GM12892 (cell line): Measurements from ENCODE around the gene PRR5.

Experiments used
- POLR2A ChIP-seq: IDR thresholded peaks from 2 replicates; pipeline ENCODE4 v1.6.1; 2011; ENCODE audit warnings: low read depth, low read length, control low read depth
- POLR2AphosphoS5 ChIP-seq: IDR thresholded peaks from 2 replicates; pipeline ENCODE4 v1.6.1; 2011; ENCODE audit warnings: low read depth, low read length, control low read depth
- TAF1 ChIP-seq: IDR thresholded peaks from 2 replicates; pipeline ENCODE4 v1.6.1; 2011; ENCODE audit warnings: low read depth, mild to moderate bottlenecking, control low read depth, low read length, borderline replicate concordance

GRCh38 chr22:44665115-44665514 lies 36.9 kb upstream of the PRR5 start:
- TF ChIP-seq POLR2A, result no peak
- TF ChIP-seq POLR2AphosphoS5, result no peak
- TF ChIP-seq TAF1, result no peak
